ENCODE results near the gene TCTA.

The TCTA gene

DNA sequence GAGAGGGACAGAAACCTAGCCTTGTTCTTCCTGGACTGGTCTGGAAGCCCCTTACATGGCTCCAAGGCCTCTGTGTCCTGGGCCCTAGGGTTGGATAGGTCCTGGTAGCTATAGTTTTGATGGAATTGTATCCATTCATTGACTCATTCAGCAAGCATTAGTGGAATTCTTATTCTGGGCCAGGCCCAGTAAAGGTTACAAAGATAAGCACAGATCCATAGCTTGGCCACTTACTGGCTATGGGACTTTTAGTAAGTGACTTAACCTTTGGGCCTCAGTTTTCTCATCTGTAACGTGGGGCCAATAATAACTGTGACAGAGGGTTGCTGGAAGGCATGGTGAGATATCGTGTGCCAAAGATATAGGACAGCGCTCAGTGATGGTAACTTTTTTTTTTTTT is 44.2 kb downstream of the TCTA start:
- no peak for DNase-seq (ENCODE audit: low read depth in 4 of 4, low spot score in 1 of 4)

DNA sequence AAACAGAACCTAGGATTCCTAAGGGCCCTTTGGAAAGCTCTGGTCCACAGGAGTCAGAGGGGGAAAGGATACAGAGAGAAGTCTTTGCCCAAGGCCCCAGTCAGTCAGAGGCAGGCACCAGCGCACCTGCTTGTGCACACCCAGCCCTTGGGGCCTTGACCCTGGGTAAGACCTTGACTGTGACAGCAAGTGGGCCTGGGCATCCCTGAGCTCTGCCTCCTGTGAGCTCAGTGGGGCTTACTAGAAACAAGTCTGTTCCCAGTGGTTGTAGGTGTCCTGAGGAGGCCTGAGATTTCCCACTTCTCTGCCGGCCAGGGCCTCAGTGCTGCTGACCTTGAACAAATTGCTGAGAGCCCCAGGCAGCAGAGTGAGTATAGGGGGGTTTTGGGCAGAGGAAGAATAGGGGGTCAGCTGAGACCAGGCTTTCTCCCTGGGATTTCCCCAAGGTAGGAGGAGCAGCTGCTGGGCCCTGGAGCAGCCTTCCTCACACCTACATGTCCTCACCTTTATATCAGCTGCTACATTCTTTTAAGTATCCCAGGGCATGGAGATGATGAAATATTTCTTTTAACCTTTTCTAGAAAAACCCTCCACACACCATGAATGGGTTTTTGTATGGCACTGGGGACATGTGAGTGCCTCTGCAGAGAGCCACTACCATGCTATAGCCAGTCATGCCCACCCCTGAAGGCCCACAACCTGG is 48.1 kb downstream of the TCTA start:
- DNase-seq (ENCODE audit: low read depth in 4 of 4, low spot score in 1 of 4): no peak

DNA sequence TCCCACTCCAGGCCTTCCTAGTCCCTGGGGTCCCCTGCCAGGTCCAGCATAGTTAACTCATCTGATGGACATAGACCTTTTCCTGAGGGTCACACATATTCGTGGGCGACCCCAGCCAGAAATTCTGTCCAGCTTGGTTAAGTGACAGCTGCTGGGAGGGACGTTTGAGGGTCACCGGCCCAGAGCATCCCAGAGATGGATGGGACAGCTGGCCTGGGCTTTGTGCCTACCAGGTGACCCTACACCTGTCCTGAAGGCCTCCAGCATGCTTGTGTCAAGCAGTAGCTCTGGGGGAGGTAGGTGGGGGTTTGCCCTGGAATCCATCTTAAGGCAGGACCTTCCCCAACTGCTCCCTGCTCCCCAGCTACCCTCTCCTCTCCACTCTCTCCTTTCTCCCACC is 48.7 kb downstream of the TCTA start:
- DNase-seq (ENCODE audit: low read depth in 4 of 4, low spot score in 1 of 4): no peak

DNA sequence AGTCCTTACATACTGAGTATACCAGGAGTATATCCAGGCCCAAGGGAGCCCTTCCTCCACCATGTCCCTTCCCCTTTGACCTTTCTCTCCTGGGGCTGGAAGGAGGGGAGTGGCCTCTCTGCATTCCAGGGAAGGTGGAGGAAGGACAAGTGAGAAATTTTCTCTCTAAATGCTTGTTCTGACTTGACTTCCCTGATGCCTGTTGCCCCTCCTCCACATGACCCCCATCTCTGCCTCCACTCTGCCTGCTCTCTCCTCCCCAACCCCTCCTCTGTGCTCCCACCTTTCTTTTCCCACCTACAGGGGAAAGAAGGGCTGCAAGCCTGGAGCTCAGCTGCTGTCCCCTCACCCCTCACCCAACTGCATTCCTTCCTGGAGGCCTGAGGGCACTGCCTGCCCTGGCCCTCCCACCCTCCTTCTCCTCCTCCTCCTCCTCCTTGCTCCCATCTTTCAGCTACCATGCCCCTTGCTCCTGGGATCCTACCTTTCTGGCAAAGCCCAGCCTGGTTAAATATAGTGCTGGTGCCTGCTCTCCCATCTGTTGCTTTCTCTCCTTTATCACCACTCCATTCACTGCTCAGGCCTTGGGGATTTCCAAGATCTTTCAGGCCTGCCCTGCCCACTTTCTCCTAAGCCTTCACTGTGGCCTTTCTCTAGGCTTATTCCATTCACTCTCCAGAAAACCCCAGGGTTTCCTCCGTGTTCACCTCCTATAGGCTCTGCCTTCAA is 49.4 kb downstream of the TCTA start:
- DNase-seq (ENCODE audit: low read depth in 4 of 4, low spot score in 1 of 4): no peak

DNA sequence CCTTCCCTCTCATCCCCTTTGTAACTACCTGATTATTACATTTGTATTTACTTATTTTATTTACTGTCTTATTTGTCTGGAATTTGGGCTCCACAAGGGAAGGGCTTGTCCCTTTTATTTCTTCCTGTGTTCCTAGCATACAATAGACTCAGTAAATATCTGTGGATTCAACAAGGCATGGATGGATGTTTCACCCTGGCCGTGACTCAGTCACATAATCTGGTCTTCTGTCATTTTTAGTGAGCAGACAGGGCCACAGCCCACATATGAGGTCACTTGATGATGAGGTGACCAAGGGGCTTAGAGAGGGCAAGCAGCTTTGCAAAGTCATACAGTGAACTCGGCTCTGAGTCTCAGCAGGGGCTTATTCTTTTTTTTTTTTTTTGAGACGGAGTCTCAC is 50.0 kb downstream of the TCTA start:
- DNase-seq (ENCODE audit: low read depth in 4 of 4, low spot score in 1 of 4): no peak

DNA sequence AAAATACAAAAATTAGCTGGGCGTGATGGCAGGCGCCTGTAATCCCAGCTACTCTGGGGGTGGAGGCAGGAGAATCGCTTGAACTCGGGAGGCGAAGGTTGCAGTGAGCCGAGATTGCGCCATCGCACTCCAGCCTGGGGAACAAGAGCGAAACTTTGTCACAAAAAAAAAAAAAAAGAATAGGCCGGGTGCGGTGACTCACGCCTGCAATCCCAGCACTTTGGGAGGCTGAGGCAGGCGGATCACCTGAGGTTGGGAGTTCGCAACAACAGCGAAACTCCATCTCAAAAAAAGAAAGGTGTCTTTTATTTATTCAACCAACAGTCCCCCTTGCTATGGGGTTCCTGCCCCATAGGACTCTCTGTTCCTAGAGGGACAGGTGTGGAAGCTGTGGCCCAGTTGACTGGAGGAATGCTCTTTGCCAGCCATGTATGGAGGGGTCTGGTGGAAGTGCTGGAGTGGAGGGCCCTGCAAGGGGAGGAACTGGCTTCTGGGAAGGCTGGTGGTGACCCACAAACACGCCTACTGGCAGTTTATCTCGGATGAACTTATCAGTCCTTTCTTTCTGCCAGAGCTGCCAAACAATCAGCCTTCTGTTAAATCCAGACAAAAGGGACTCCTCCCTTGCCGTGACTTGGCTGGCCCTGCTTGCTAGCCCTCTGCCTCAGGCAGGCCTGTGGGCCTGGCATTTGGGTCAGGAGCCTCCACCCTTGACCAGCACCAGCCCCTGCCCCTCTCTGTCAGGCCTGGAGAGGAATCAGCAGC is 53.2 kb downstream of the TCTA start:
- no peak for DNase-seq (ENCODE audit: low read depth in 4 of 4, low spot score in 1 of 4)

Measured in stimulated activated CD4-positive, alpha-beta T cell treated with anti-CD3 and anti-CD28 coated beads, Interleukin-1b, Interleukin-23, amount 100 ng/mL, for 24 hours (primary cell).